Measurements from ENCODE around the gene BARHL1.

DNA sequence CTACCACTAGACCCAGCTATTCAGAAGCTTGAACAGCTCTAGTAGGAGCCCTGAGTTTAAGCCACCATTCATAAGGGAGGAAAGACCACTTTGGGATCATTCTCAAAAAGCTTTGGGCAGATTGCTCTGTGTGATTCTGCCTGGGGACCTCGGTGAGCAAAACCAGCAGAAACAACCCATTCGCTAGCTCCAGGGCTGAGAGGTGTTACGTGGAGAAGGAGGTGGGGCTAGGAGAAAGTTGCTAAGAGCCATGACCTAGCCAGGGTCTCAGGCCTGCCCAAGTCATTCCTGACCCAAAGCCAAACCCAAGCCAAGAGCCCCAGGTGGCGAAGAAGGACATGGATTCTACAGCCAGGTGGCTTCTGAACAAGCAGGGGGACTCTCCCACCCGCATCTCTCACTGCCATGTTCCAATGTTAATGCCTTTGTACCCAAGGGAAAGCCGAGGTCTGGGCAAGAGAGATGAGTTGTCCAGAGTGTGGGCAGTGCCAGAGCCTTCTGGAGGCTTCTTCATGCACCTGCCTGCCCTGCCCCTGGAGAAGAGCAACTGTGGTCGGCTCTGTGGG is 4.0 kb upstream of the BARHL1 start:
- TF ChIP-seq, protein P1, sequence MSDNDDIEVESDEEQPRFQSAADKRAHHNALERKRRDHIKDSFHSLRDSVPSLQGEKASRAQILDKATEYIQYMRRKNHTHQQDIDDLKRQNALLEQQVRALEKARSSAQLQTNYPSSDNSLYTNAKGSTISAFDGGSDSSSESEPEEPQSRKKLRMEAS (IDR thresholded peaks at IDR 0.05) = no peak
- TF ChIP-seq, protein P2, sequence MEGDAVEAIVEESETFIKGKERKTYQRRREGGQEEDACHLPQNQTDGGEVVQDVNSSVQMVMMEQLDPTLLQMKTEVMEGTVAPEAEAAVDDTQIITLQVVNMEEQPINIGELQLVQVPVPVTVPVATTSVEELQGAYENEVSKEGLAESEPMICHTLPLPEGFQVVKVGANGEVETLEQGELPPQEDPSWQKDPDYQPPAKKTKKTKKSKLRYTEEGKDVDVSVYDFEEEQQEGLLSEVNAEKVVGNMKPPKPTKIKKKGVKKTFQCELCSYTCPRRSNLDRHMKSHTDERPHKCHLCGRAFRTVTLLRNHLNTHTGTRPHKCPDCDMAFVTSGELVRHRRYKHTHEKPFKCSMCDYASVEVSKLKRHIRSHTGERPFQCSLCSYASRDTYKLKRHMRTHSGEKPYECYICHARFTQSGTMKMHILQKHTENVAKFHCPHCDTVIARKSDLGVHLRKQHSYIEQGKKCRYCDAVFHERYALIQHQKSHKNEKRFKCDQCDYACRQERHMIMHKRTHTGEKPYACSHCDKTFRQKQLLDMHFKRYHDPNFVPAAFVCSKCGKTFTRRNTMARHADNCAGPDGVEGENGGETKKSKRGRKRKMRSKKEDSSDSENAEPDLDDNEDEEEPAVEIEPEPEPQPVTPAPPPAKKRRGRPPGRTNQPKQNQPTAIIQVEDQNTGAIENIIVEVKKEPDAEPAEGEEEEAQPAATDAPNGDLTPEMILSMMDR (IDR thresholded peaks at IDR 0.05 in 2 of 3, conservative IDR thresholded peaks at IDR 0.05 in 1 of 3; ENCODE audit: borderline replicate concordance in 1 of 3, insufficient read depth in 1 of 3, low read depth in 2 of 3, low read length in 2 of 3) = no peak
- no peak for TF ChIP-seq EZH2 (IDR thresholded peaks at IDR 0.05)

Data from HCT116 (cell line).